GM19035 (cell line): ENCODE results near the gene NWD2.

Source experiments
- ATAC-seq: cut with Tn5 transposase; IDR thresholded peaks from one replicate; pipeline ENCODE4 v1.9.1; 2021; ENCODE audit not compliant: unreplicated experiment

Gene NWD2

DNA sequence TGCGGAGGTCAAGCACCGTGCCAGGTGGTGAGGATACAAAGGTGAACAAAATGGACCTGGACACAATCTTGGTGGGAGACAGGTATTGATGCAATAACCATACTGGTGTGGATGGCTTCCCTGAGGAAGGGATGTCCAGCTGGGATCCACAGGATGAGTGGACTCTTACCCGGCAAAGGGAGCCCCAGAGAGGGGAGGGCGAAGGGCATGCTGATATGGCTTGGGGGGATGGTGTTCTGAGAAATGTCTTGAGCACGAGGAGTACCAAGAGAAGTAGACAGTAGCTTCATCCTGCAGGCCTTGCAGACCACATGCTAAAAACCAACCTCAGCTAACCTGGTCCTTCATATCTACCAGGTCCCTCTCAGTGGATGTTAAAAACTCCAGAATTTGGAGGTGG, 220.8 kb downstream of the NWD2 start:
- ATAC-seq, result no peak

DNA sequence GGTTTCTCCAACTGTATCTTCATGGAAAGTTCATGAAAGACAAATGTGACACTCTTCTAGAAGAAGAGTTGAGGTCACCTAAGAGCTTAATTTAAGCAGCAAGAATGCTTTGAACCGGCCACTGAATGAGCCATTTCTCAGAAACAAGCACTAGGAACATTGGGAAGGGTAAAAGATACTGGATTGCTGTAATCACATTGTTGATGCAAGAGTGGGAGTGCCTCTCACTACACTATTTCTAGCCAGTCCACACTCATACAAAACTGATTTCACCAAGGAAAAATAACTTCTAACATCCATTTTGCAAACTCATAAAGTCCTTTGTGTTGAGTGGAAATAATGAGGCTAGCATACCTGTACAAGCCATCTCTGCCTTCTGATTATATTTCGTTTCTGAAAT, 221.3 kb downstream of the NWD2 start:
- no peak for ATAC-seq

DNA sequence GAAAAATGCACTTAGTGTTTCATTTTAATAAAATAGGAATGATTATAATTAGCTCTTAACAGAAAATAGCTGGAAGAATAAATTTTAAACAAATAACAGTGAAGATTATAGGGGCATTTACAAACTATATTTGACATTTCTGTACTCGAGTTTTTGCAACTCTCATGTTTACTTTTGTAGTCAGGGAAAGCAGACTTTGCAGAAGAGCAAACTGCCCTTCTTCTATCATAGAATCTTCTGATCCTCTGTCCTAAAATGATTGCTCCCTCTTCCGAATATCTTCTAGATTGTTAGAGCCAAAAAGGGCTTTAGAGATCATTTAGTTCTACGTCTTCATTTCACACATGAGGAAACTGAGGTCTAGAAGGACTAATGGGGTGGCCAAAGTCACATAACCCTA, 222.7 kb downstream of the NWD2 start:
- ATAC-seq, result no peak

DNA sequence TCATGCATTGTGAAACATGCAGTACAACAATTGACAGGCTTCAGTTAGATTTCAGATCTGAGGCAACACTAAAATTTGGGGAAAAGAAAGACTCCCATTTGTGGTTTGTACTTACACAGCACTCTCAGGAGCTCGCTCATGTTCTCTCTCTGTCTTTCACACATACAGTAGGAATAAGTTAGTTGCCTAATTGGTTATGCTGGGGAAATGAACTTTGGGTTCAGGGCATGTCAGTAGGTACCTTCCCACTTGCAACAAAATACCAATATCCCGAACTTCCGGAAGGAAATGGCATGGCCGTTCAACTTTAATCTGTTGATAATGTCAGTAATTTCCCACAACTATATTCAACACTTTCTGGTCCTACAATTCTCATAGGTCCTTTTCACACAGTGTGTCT, 223.3 kb downstream of the NWD2 start:
- no peak for ATAC-seq

DNA sequence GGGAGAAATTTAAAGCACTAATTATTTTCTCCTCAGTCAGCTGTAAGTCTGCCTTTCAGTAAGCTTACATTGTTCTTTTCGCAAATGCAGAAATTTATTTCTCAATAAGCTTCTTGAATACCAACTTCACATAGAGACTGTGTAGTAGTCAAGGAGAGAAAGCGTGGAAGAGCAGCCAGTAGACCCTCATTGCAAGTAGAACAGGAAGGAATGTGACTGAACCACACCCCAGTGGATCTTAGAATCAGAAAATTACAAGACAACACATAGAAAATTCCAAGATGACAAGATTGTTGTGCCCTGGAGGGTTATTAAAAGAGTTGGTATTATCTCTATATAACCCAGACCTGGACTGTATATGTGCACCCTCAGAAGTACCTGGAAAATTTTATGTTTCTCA, 224.7 kb downstream of the NWD2 start:
- ATAC-seq, result no peak

DNA sequence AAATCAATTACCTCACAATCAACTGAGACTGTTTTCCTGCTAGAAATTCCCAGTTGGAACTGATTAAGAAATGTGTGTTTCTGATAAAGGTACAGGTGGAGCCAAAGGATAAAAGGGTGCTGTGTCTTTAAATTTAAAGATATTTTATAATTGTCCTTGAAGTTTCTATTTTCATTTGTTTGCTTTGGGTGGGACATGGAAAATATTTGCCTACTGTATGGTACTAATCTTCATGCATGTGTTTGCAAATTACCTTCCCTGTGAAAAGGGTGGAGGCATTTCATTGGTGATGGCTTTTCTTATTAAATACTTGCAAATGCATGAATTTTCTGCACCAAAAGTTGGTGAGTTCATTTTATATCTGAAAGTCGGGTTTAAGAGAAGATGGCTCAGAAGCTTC, 225.7 kb downstream of the NWD2 start:
- no peak for ATAC-seq

DNA sequence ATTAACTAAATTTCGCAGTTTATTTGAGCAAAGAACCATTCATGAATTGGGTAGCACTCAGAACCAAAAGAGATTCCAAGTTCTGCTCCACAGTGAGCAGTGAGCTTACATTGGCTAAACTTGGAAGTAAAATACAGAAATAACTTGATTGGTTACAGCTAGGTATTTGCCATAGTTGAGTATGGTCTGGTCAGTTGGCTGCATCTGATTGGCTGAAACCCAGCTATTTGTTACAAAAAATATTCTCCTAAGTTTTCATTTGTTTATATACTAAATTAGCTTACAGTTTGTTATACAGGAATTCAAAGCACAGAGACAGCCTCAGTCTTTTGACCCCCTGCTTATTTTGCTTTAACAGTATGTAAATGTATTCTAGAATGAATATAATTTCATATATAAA, 226.6 kb downstream of the NWD2 start:
- ATAC-seq, result no peak

DNA sequence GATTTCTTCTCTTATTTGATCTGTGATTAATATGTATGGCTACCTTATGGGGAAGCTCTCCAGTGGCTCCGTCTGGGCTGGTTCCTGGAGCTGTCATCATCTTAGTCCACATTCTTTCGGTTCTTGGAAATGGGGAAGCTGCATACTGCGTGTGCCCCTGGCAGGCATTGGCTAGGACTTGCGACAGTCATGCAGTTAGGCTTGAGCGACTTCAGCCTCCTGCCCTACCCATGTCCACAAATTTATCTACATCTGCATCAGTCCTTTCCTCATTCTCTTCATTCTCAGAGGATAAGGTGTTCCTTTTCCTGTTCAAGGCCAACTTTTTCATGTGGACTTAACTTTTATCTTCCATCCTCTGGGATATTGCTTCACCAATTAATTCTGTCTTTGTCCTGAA, 227.4 kb downstream of the NWD2 start:
- ATAC-seq, result no peak

DNA sequence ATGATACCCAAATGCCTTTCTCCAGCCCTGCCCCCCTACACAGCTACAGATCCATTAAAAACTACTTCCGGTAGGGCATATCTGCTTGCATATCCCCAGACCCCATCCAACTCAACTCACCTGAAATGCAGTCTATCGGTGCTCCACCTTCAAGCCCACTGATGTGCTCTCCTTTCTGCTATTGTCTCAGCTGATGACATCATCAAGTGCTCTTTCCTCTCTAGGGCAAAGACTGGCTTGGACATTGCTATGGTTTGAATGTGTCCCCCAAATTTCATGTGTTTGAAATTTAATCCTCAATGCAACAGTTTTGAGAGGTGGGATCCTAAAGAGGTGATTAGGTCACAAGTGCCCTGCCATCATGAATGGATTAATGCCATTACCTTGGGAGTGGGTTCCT, 229.3 kb downstream of the NWD2 start:
- no peak for ATAC-seq

DNA sequence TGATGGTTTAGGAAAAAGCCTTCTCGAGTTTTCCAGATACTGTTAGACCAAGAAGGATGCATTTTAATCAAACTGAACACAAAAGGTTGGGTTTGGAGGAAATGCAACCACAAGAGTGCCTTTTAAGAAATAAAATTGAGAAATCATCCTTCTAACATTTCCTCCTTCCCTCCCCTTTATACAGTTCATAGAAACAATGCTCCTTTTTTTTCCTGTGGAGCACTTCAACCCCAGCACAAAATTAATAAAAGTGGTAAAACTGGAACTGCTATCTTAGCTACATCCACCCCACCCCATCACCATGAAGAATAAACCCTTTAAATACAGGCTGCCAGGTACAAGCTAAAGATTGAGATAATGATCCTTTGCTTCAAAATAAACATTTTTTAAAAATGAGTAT, 230.5 kb downstream of the NWD2 start:
- ATAC-seq, result no peak

DNA sequence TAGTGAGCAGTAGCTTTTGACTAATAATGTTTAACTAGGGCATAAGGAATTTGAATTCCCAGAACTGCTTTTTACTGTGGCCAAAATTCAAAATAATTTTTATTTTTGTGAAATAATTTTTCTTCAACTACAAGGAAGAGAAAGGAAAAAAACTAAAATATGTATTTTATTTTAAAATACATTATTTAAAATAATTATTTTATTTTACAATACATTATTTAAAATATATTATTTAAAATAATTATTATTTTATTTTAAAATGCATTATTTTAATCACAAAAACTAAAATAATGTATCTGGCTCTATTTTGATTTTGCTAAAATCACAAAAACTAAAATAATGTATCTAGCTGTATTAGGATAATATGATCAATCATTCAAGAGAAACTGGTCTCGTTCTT, 231.2 kb downstream of the NWD2 start:
- ATAC-seq, result no peak

DNA sequence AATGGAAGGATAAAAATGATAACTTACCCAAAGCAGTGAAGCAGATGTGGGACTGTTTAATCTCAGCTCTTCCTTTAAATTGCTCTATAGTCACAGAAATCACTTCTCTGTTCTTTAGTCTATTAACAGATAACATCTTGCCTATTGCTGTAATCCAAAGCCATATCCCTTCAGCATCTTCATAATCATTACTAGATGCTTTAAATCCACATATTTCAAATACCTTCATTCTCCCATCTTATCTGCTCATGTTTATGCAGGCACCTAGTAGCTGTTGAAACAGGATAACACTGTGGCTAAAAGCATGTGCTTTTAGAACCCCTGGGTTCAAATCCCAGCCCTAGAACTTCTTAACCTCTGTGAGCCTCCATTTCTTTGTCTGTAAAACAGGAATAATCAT, 231.7 kb downstream of the NWD2 start:
- ATAC-seq, result no peak

DNA sequence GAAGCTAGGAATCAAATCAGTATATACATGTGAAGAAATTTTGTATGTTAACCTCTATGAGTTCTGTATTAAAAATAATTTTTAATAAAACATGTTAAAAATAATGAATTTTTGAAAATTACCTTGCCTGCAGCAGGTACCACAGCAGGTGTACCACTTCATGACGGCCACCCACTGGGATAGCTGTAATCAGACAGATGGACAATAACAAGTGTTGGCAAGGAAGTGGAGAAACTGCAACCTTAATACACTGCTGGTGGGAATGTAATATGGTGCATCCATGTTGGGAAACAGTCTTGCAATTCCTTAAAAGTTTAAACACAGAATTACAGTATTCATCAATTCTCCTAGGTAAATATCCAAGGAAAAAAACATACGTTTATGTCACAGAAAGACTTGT, 232.1 kb downstream of the NWD2 start:
- no peak for ATAC-seq

DNA sequence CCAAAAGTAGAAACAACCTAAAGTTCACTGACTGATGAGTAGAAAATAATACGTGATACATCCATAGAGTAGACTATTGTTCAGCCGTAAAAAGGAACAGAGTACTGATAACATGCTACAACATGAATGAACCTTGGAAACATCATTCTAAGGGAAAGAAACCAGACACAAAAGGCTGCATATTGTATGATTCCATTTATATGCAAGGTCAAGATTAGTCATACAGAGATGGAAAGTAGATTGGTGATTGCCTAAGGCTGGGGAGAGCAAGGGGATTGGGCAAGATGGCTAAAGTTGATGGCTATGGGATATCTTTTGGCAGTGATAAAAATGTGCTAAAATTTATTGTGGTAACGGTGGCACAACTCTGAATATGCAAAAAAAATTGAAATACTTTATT, 232.6 kb downstream of the NWD2 start:
- ATAC-seq, result no peak

DNA sequence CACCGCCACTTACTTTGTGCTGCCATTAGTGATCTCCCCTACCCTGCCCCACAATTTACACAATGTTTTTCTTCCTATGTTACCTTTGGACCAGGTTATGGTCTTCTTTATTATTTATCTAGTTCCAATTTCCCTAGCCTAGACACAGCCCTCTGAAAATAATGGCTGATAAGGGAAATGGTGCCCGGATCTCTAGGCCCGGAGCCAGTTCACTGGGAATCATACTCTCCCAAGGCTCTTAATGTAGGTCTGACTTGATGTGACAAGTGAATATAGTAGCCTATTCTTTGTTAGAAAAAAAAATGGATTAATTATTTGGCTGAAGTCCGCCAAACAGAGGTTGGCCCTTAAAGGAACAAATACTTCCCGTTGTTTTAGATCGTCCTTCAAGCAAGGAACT, 233.6 kb downstream of the NWD2 start:
- ATAC-seq, result no peak

DNA sequence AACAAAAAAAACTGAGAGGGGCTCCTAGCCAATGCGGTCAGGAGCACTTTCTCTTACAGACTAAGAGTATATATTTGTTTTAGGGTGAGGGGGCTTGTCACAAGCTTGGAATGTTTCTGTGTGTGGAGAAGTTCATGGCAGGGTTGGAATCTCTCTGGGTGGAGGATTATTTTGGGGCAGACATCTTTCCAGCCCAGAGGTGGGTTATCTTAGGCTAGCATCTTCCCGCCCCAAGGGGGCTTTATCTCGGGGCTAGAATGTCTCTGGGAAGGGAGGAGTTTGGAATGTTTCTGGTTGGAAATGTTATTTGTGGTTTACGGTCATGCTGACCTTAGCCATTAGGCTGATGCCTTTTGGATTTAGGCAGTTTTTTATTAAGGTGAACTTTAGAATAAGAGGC, 236.0 kb downstream of the NWD2 start:
- ATAC-seq, result no peak

DNA sequence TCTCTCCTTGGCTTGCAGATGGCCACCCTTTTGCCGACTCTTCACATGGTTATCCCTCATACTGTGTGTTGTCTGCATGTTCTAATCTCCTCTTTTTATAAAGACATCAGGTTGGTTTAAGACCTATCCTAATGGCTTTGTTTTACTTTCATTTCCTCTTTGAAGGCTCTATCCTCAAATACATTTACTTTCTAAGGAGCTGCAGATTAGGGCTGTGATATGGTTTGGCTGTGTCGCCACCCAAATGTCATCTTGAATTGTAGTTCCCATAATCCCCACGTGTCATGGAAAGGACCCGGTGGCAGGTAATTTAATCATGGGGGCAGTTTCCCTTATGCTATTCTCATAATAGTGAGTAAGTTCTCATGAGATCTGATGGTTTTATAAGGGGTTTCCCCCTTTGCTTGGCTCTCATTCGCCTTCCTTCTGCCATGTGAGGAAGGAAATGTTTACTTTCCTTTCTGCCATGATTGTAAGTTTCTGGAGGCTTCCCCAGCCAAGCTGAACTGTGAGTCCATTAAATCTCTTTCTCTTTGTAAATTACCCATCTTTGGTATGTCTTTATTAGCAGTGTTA, 237.1 kb downstream of the NWD2 start:
- no peak for ATAC-seq

DNA sequence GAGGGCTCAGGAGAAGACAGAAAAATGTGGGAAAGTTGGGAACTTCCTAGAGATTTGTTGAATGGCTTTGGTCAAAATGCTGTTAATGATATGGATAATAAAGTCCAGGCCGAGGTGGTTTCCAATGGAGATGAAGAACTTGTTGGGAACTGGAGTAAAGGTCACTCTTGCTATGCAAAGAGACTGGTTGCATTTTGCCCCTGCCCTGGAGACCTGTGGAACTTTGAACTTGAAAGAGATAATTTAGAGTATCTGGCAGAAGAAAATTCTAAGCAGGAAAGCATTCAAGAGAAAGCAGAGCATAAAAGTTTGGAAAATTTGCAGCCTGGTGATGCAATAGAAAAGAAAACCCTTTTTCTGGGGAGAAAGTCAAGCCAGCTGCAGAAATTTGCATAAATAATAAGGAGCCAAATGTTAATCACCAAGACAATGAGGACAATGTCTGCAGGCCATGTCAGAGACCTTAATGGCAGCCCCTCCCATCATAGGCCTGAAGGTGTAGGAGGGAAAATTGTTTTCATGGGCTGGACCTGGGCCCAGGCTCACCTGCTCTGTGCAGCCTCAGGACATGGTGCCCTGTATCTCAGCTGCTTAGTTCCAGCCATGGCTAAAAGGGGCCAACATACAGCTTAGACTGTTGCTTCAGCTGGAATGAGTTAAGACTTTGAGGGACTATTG, 237.8 kb downstream of the NWD2 start:
- ATAC-seq, result no peak

DNA sequence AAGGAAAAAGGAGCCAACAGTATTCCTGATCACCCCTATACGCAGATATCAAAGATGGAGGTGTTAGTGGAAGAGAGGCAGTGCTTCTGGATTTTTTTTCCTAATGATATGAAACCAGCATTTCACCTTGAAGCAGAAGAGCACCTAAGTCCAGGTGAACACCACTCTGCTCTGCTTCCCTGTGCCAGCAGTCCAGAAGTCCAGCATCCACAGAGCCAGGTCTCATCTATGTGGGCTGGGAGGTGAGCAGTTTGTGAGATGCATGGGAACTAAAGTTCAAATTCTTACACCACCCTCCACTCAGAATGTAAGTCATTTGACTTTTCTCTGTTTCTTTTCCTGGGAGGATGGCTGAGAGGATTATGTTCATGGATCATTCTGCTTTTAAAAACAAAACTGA, 239.1 kb downstream of the NWD2 start:
- ATAC-seq, result no peak

DNA sequence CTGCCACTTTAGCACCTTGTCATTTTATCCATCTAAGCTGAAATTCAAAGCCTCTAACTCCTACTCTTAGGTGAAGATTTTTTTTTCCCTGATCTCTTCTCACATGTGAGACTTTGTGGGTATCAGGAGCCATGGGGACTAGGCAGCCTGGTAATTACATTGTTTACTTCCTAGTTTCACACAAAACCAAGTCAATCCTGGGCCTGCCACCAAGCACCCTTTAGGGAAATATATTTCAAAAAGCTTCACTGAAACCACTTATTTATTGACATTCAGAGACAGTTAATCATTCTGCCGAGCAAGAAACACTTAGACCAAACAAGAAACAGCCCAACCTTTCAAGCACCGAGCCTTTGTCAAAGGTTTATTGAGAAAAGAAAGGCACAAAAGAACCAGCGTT, 241.6 kb downstream of the NWD2 start:
- no peak for ATAC-seq

DNA sequence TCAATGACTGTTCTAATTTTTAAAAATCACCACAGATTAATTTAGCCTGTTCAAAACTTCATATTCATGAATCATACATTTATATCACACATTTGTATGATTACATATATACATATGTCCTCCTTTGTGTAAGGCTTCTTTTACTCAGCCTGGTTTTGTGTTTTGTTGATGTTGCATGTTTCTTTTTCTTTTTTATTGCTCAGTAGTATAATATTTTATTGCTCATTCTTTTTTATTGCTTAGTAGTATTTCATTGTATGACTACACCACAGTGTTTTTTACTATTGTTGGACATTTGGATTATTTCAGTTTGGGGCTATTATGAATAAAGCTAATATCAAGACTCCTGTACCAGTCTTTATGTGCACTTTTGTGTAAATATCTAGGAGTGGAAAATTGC, 243.1 kb downstream of the NWD2 start:
- no peak for ATAC-seq

DNA sequence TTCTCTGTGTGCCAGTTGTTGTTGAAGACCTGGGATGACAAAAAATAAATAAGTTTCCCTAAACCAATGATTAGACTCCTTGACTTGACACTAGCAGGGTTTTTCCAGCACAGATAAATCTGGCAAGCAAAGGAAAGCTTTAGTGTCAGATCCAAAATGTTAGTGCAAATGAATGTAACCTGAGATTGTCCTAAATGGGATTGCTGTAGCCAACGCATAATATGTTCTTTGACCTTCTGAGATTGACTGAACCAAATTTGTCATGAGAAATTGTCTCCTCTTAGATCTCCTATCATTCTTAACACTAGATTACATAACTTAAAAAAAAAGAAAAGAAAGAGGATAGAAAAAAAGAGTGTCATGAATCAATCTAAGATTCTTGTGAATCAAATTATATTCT, 245.2 kb downstream of the NWD2 start:
- no peak for ATAC-seq
